ENCODE results near the gene DICER1. TPM values are rescaled to one million over a fixed set of nuclear protein-coding genes. Genes with fewer than 3 reads are reported as not detected.

The DICER1 gene
- total and polyA plus RNA-seq, 9 of the 15 experiments (the other 6 are each of a cell fraction or from before 2014, with no cell fraction given), result 2.5 to 23.2 (median 12.4) TPM

- Histone ChIP-seq H3K4me2 (ENCODE audit: insufficient read depth, low read length) (no peak overlapping the region), H3K9me3 (replicated peaks; ENCODE audit: control insufficient read depth, insufficient read depth, low read depth, low read length) (no peaks in the 10 kb centered on the region), H3K79me2 (ENCODE audit: control insufficient read depth, insufficient read depth, low read length) (no peaks in the 10 kb centered on the region), H3K4me1 (replicated peaks in 1 of 2; ENCODE audit: control insufficient read depth in 2 of 2, insufficient read depth in 2 of 2, low read length in 2 of 2) (peaks cover 0 to 4% of the 10 kb centered on the region in 2 experiments; a peak in 1 of 5 replicates), H3K36me3 (ENCODE audit: control insufficient read depth, insufficient read depth, low read length) (no peaks in the 10 kb centered on the region), H3K4me3 (no peak overlapping the region), H3K9me1 (ENCODE audit: control insufficient read depth, insufficient read depth, low read length) (no peaks in the 10 kb centered on the region), H3K9ac (ENCODE audit: insufficient read depth in 1 of 2, low read depth in 2 of 2, low read length in 2 of 2) (no peak overlapping the region), H3K27ac (ENCODE audit: extremely low read depth, low read depth, low read length) (no peak overlapping the region), H2AFZ (ENCODE audit: low read depth, low read length) (no peak overlapping the region), H3K27me3 (ENCODE audit: control insufficient read depth in 2 of 2, insufficient read depth in 2 of 2, low read length in 2 of 2) (no peaks in the 10 kb centered on the region), H4K20me1 (replicated peaks; ENCODE audit: control insufficient read depth, insufficient read depth, low read length) (no peaks in the 10 kb centered on the region)
- no TSS peak for BruUV-seq (replicated peaks)
- in situ Hi-C loops (cut with MboI) (no loop called here), intact Hi-C loops (cut with micrococcal nuclease) (no loop called here)
- DNase-seq (ENCODE audit: extremely low read depth in 1 of 4, low spot score in 3 of 4) (no peak), FAIRE-seq (no peak), ATAC-seq (no peak)
- TF ChIP-seq SMARCB1 (IDR thresholded peaks at IDR 0.05; ENCODE audit: insufficient read length, low read depth) (no peak), ZNF12 (CRISPR knock-in tag; IDR thresholded peaks at IDR 0.05) (no peak), ZNF655 (CRISPR knock-in tag; IDR thresholded peaks at IDR 0.05) (no peak), ZNF395 (CRISPR knock-in tag; IDR thresholded peaks at IDR 0.05) (no peak), ZBTB8A (IDR thresholded peaks at IDR 0.05; ENCODE audit: partially characterized antibody) (no peak)
- ChIA-PET CTCF (ENCODE audit: low intra/inter-chr PET ratio) (no interaction called here), POLR2A (no interaction called here)
- WGBS (ENCODE audit: insufficient coverage, low coverage, missing lambda C conversion rate), result 53% methylated on average over 2 of the region's 2 CpGs
These were observed 5.3 kb upstream of the DICER1 start for GRCh38 chr14:95162641-95163040.

Measured in K562 (cell line).